SU-DHL-6 (cell line): ENCODE data around the gene AIFM1.

ENCODE experiments used
- H2AFZ ChIP-seq: fragments of 200-600 bp; sonication (generic); 2 replicates; pipeline ENCODE4 v1.6.1; 2014; ENCODE audit warnings: low read depth, mild to moderate bottlenecking, moderate library complexity, mixed read lengths, antibody characterized with exemption, low read length; ENCODE audit not compliant: severe bottlenecking
- H3F3A ChIP-seq: fragments of 200-600 bp; shearing (Covaris generic); 2 replicates; pipeline ENCODE4 v1.6.0; 2016; ENCODE audit warnings: antibody characterized with exemption, mild to moderate bottlenecking; ENCODE audit not compliant: insufficient read depth
- H3K27ac ChIP-seq: fragments of 200-600 bp; sonication (generic); 2 replicates; pipeline ENCODE4 v1.5.1; 2016; ENCODE audit warnings: low read depth, mild to moderate bottlenecking, low read length, moderate library complexity, mixed read lengths
- H3K27me3 ChIP-seq: fragments of 200-600 bp; sonication (generic), shearing (Covaris generic); 2 replicates; pipeline ENCODE4 v1.6.0; 2014; ENCODE audit warnings: mild to moderate bottlenecking, low read length
- H3K36me3 ChIP-seq: fragments of 200-600 bp; sonication (generic); 2 replicates; pipeline ENCODE4 v1.6.1; 2014; ENCODE audit warnings: mild to moderate bottlenecking, low read length, mixed read lengths
- H3K4me2 ChIP-seq: fragments of 300-600, 200-600 bp; shearing (Covaris generic), sonication (generic); 2 replicates; pipeline ENCODE4 v1.6.0; 2014; ENCODE audit warnings: low read length, low read depth, mild to moderate bottlenecking; ENCODE audit not compliant: poor library complexity, severe bottlenecking
- H3K4me3 ChIP-seq: fragments of 200-600 bp; sonication (generic); 2 replicates; pipeline ENCODE4 v1.5.1; 2014; ENCODE audit warnings: antibody characterized with exemption, low read length, mild to moderate bottlenecking, mixed read lengths; ENCODE audit not compliant: insufficient read depth, poor library complexity, severe bottlenecking
- H3K79me2 ChIP-seq: fragments of 200-600 bp; sonication (generic); 2 replicates; pipeline ENCODE4 v1.6.1; 2014; ENCODE audit warnings: mild to moderate bottlenecking, low read length, moderate library complexity; ENCODE audit not compliant: insufficient read depth
- H3K9ac ChIP-seq: fragments of 200-600 bp; sonication (generic); 2 replicates; pipeline ENCODE4 v1.7.0; 2014; ENCODE audit warnings: mild to moderate bottlenecking, low read length
- H3K9me2 ChIP-seq: fragments of 200-600 bp; sonication (generic); replicated peaks from 2 replicates; pipeline ENCODE4 v1.6.1; 2014; ENCODE audit warnings: low read length; ENCODE audit not compliant: insufficient read depth
- H3K9me3 ChIP-seq: fragments of 200-600 bp; sonication (generic); 2 replicates; pipeline ENCODE4 v1.6.1; 2014; ENCODE audit warnings: low read length, mixed read lengths; ENCODE audit not compliant: insufficient read depth
- H4K20me1 ChIP-seq: fragments of 200-600 bp; sonication (generic); 2 replicates; pipeline ENCODE4 v1.6.1; 2014; ENCODE audit warnings: low read depth, mild to moderate bottlenecking, antibody characterized with exemption, low read length, moderate library complexity, mixed read lengths
- EZH2phosphoT487 ChIP-seq: fragments of 200-600 bp; sonication (generic), shearing (Covaris generic); conservative IDR thresholded peaks from 2 replicates; pipeline ENCODE4 v1.6.1; 2018; ENCODE audit warnings: mild to moderate bottlenecking, antibody characterized with exemption, low read length, moderate library complexity, mixed read lengths
- TF ChIP-seq, protein P1 (sequence below): fragments of 200-600 bp; sonication (generic); IDR thresholded peaks from one replicate; pipeline ENCODE4 v1.5.1; 2017; ENCODE audit warnings: antibody characterized with exemption, mild to moderate bottlenecking, low read length, moderate library complexity; ENCODE audit not compliant: insufficient read depth, poor library complexity, severe bottlenecking

Gene AIFM1

DNA sequence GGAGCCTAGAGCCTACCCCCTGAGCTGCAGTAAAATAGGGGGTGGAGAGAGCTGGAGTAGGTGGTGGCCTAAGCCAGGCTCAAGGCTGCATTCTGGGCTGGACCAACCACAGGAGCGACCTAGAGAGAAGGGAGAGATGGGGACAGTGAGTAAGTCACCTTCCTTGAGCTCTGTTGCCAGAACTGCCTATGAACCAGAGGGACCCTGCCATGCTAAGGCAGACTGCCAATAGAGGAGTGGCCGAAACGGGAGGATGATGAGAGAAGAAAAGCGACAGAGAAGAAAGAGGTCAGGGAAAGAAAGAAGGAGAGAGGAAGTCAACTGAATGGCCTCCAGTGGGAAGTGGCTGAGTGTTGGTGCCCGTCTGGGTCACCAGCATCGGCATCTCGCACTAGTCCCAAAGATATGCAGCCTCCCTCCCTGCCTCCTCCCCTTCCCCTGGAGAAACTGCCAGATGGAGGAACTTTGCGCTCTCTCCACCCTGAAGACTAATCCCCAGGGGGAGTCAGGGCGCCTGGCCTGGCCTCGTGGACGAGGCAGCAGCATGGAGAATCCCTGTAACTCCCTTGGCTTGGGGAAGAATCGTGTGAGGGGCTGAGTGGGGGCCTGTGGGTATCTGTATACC lies 84.1 kb downstream of the AIFM1 start:
- Histone ChIP-seq H3K27me3 (no peaks in the 10 kb centered on the region), H3K27ac (peak overlapping the region; percentile 97), H4K20me1 (no peaks in the 10 kb centered on the region), H3K9me2 (no peaks in the 10 kb centered on the region), H3K79me2 (peaks cover 14% of the 10 kb centered on the region; the same call in 1 of the 2 replicates), H2AFZ (no peak overlapping the region), H3K9ac (no peak overlapping the region), H3K36me3 (no peaks in the 10 kb centered on the region), H3K4me3 (no peak overlapping the region), H3K9me3 (no peaks in the 10 kb centered on the region), H3K4me2 (no peak overlapping the region), H3F3A (peaks cover 39% of the 10 kb centered on the region)
- TF ChIP-seq EZH2phosphoT487, result no peak
- TF ChIP-seq, protein P1, sequence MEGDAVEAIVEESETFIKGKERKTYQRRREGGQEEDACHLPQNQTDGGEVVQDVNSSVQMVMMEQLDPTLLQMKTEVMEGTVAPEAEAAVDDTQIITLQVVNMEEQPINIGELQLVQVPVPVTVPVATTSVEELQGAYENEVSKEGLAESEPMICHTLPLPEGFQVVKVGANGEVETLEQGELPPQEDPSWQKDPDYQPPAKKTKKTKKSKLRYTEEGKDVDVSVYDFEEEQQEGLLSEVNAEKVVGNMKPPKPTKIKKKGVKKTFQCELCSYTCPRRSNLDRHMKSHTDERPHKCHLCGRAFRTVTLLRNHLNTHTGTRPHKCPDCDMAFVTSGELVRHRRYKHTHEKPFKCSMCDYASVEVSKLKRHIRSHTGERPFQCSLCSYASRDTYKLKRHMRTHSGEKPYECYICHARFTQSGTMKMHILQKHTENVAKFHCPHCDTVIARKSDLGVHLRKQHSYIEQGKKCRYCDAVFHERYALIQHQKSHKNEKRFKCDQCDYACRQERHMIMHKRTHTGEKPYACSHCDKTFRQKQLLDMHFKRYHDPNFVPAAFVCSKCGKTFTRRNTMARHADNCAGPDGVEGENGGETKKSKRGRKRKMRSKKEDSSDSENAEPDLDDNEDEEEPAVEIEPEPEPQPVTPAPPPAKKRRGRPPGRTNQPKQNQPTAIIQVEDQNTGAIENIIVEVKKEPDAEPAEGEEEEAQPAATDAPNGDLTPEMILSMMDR, result no peak

DNA sequence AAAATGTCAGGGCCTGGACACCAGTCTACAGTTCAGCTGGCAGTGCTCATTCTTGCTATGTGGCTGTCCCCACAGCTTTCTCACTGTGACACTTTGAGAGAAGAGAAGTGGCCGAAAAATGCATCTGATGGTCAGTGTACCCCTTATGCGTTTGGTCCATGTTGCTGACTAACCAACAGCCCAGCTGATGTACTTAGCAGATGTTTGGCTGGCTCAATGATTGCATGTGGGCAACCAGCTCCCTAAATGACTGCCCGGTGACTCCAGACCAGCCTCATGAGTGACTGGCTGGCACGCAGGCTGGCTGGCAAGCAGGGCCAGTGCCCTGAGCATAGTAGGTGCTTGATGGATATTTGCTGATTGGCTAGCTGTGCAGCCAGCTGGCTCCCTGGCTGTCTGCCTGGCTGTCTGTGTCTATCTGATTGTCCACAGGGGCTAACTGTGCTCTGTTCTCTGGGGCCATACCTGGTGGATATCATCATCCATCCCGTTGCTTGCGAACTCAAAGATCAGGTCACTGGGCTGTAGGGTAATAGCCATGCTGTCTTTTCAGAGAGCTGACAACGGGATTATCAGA lies 84.8 kb downstream of the AIFM1 start:
- Histone ChIP-seq H3K4me2 (no peak overlapping the region), H3K9me3 (no peaks in the 10 kb centered on the region), H4K20me1 (no peaks in the 10 kb centered on the region), H3K9ac (no peak overlapping the region), H3K79me2 (peaks cover 7% of the 10 kb centered on the region; the same call in 1 of the 2 replicates), H3K4me3 (no peak overlapping the region), H2AFZ (no peak overlapping the region), H3F3A (peaks cover 33% of the 10 kb centered on the region), H3K9me2 (no peaks in the 10 kb centered on the region), H3K27ac (0 out of 2 replicates have a peak overlapping the region, but pooled peaks have one; percentile 32), H3K36me3 (no peaks in the 10 kb centered on the region), H3K27me3 (no peaks in the 10 kb centered on the region)
- TF ChIP-seq, protein P1, result no peak
- no peak for TF ChIP-seq EZH2phosphoT487

DNA sequence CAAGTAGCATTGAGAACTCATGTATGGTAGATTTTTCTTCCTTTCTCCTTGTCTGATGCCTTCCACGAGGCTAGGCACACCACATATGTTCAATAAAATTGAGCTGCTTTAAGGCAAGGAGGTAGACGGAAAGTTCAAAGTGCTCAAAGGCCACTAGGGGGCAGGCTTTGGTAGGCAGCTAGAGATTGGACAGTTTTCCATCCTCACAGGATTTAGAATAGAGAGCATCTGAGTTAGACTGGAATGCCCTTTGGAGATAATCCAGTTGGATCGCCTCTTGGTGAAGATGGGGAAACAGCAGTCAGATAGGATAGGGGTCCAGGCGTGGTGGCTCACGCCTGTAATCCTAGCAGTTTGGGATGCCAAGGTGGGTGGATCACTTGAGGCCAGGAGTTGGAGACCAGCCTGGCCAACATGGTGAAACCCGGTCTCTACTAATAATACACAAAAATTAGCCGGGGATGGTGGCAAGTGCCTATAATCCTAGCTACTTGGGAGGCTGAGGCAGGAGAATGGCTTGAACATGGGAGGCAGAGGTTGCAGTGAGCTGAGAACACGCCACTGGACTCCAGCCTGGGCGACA lies 85.7 kb downstream of the AIFM1 start:
- Histone ChIP-seq H3K4me2 (no peak overlapping the region), H3K4me3 (no peak overlapping the region), H3F3A (peaks cover 23% of the 10 kb centered on the region), H2AFZ (no peak overlapping the region), H3K9me3 (no peaks in the 10 kb centered on the region), H3K9me2 (no peaks in the 10 kb centered on the region), H3K27me3 (no peaks in the 10 kb centered on the region), H3K9ac (no peak overlapping the region), H3K27ac (no peak overlapping the region), H3K36me3 (no peaks in the 10 kb centered on the region), H4K20me1 (no peaks in the 10 kb centered on the region), H3K79me2 (peaks cover 4% of the 10 kb centered on the region; the same call in 1 of the 2 replicates)
- TF ChIP-seq, protein P1, result peak; percentile 33
- TF ChIP-seq EZH2phosphoT487, result no peak
